Neural cell (in vitro differentiated cells): ENCODE data around the gene ATP8B4. TPM values are rescaled to one million over a fixed set of nuclear protein-coding genes. Genes with fewer than 3 reads are reported as not detected.

Experiments used
- H2AFZ ChIP-seq: fragments of 200-600, 300-800 bp; sonication (generic), shearing (Covaris generic); 2 replicates; pipeline ENCODE4 v1.6.0; 2014; ENCODE audit warnings: low read depth, mild to moderate bottlenecking, antibody characterized with exemption, low read length, moderate library complexity
- H3F3A ChIP-seq: fragments of 200-600 bp; shearing (Covaris generic); 2 replicates; pipeline ENCODE4 v1.6.1; 2016; ENCODE audit warnings: mild to moderate bottlenecking, moderate library complexity, mixed read lengths, antibody characterized with exemption, low read length; ENCODE audit not compliant: insufficient read depth, poor library complexity, severe bottlenecking
- H3K27ac ChIP-seq: fragments of 200-600, 300-800 bp; sonication (generic), shearing (Covaris generic); 2 replicates; pipeline ENCODE4 v1.5.1; 2014; ENCODE audit warnings: mild to moderate bottlenecking, low read length, moderate library complexity
- H3K27me3 ChIP-seq: fragments of 300-800, 200-600 bp; sonication (generic), shearing (Covaris generic); 2 replicates; pipeline ENCODE4 v1.6.0; 2014; ENCODE audit warnings: mild to moderate bottlenecking, low read depth, low read length, moderate library complexity; ENCODE audit not compliant: insufficient read depth
- H3K36me3 ChIP-seq: fragments of 300-800, 200-600 bp; sonication (generic), shearing (Covaris generic); 2 replicates; pipeline ENCODE4 v1.5.1; 2014; ENCODE audit warnings: mild to moderate bottlenecking, antibody characterized with exemption, low read length, moderate library complexity; ENCODE audit not compliant: insufficient read depth
- H3K4me2 ChIP-seq: fragments of 300-800, 200-600 bp; sonication (generic), shearing (Covaris generic); 2 replicates; pipeline ENCODE4 v1.6.0; 2014; ENCODE audit warnings: mild to moderate bottlenecking, low read length
- H3K4me3 ChIP-seq: fragments of 300-800, 200-600 bp; sonication (generic), shearing (Covaris generic); 2 replicates; pipeline ENCODE4 v1.5.1; 2014; ENCODE audit warnings: mild to moderate bottlenecking, low read length, moderate library complexity
- H3K79me2 ChIP-seq: fragments of 200-600 bp; shearing (Covaris generic); replicated peaks from 2 replicates; pipeline ENCODE4 v1.6.0; 2014; ENCODE audit warnings: mild to moderate bottlenecking, low read length, moderate library complexity; ENCODE audit not compliant: insufficient read depth
- H3K9ac ChIP-seq: fragments of 300-800, 200-600 bp; sonication (generic), shearing (Covaris generic); 2 replicates; pipeline ENCODE4 v1.6.1; 2016; ENCODE audit warnings: mild to moderate bottlenecking, low read length, mixed read lengths
- H3K9me2 ChIP-seq: fragments of 200-600 bp; shearing (Covaris generic); 2 replicates; pipeline ENCODE4 v1.6.1; 2016; ENCODE audit warnings: mild to moderate bottlenecking, low read length, mixed read lengths; ENCODE audit not compliant: insufficient read depth
- H3K9me3 ChIP-seq: fragments of 200-600, 300-800 bp; sonication (generic), shearing (Covaris generic); 2 replicates; pipeline ENCODE4 v1.6.1; 2016; ENCODE audit warnings: mild to moderate bottlenecking, mixed run types, low read length, moderate library complexity, mixed read lengths
- H4K20me1 ChIP-seq: fragments of 200-600 bp; shearing (Covaris generic); 2 replicates; pipeline ENCODE4 v1.6.1; 2016; ENCODE audit warnings: mild to moderate bottlenecking, mixed run types; ENCODE audit not compliant: insufficient read depth
- CTCF ChIP-seq: fragments of 450-650 bp; IDR thresholded peaks from 2 replicates; pipeline ENCODE4 v1.5.1; 2014; ENCODE audit warnings: antibody characterized with exemption, mild to moderate bottlenecking, moderate library complexity; ENCODE audit not compliant: poor library complexity, severe bottlenecking
- EP300 ChIP-seq: fragments of 450-650 bp; conservative IDR thresholded peaks from 2 replicates; pipeline ENCODE4 v1.6.1; 2014; ENCODE audit warnings: antibody characterized with exemption, mild to moderate bottlenecking, moderate library complexity; ENCODE audit not compliant: poor library complexity, severe bottlenecking
- EZH2 ChIP-seq: fragments of 200-600, 300-800 bp; shearing (Covaris generic), sonication (generic); IDR thresholded peaks from 2 replicates; pipeline ENCODE4 v1.6.1; 2014; ENCODE audit warnings: antibody characterized with exemption, low read length, borderline replicate concordance, mild to moderate bottlenecking; ENCODE audit not compliant: insufficient read depth, poor library complexity, severe bottlenecking
- MXI1 ChIP-seq: fragments of 450-650 bp; conservative IDR thresholded peaks from 2 replicates; pipeline ENCODE4 v1.6.1; 2014; ENCODE audit warnings: antibody characterized with exemption, mild to moderate bottlenecking; ENCODE audit not compliant: poor library complexity, severe bottlenecking
- POLR2AphosphoS5 ChIP-seq: IDR thresholded peaks from 2 replicates; pipeline ENCODE4 v1.6.1; 2012
- RAD21 ChIP-seq: fragments of 450-650 bp; conservative IDR thresholded peaks from 2 replicates; pipeline ENCODE4 v1.6.1; 2014; ENCODE audit warnings: antibody characterized with exemption, mild to moderate bottlenecking, moderate library complexity
- REST ChIP-seq: IDR thresholded peaks from 2 replicates; pipeline ENCODE4 v1.6.1; 2012; ENCODE audit warnings: borderline replicate concordance
- SMC3 ChIP-seq: fragments of 450-650 bp; conservative IDR thresholded peaks from 2 replicates; pipeline ENCODE4 v1.6.1; 2014; ENCODE audit warnings: antibody characterized with exemption, mild to moderate bottlenecking, moderate library complexity; ENCODE audit not compliant: poor library complexity
- TAF1 ChIP-seq: IDR thresholded peaks from 2 replicates; pipeline ENCODE4 v1.6.1; 2012; ENCODE audit warnings: low read depth
- polyA plus RNA-seq: library from polyadenylated mRNA; depleted of rRNA; stranded (reverse); fragments of >200 nt; gene quantifications from 2 replicates; pipeline ENCODE4 v1.2.3, GENCODE V29; 2014

Gene ATP8B4
- polyA plus RNA-seq, 1 donor from 2014 or later, result 2.9 TPM

- Histone ChIP-seq H3K4me2 (no peak overlapping the region), H3K4me3 (no peak overlapping the region), H3K27ac (no peak overlapping the region), H3K9ac (no peak overlapping the region), H4K20me1 (no peaks in the 10 kb centered on the region), H3K9me2 (no peaks in the 10 kb centered on the region), H3F3A (no peaks in the 10 kb centered on the region), H3K36me3 (no peaks in the 10 kb centered on the region), H3K9me3 (no peaks in the 10 kb centered on the region), H3K27me3 (no peaks in the 10 kb centered on the region), H2AFZ (no peak overlapping the region), H3K79me2 (no peaks in the 10 kb centered on the region)
- TF ChIP-seq SMC3 (no peak), CTCF (no peak), REST (no peak), TAF1 (no peak), EP300 (no peak), EZH2 (no peak), RAD21 (no peak), POLR2AphosphoS5 (no peak), MXI1 (no peak)
Measured at GRCh38 chr15:50107591-50108408, 11.2 kb downstream of the ATP8B4 start.

- H3K27ac ChIP-seq, result no peak overlapping the region
- no peak overlapping the region for H3K9ac ChIP-seq
- no peaks in the 10 kb centered on the region for H3K27me3 ChIP-seq
- no peak overlapping the region for H3K4me2 ChIP-seq
- H3K79me2 ChIP-seq, result no peaks in the 10 kb centered on the region
- H3K4me3 ChIP-seq, result no peak overlapping the region
- H2AFZ ChIP-seq, result no peak overlapping the region
- no peaks in the 10 kb centered on the region for H3K9me3 ChIP-seq
- H3F3A ChIP-seq, result no peaks in the 10 kb centered on the region
- no peaks in the 10 kb centered on the region for H3K36me3 ChIP-seq
- H3K9me2 ChIP-seq, result no peaks in the 10 kb centered on the region
- H4K20me1 ChIP-seq, result no peaks in the 10 kb centered on the region
- no peak for TF ChIP-seq RAD21
- no peak for TF ChIP-seq POLR2AphosphoS5
Measured at GRCh38 chr15:50107157-50107556, 11.9 kb downstream of the ATP8B4 start.
